Right lung (tissue), 5 donors: ENCODE data around the gene EEFSEC. TPM values are rescaled to one million over a fixed set of nuclear protein-coding genes. Genes with fewer than 3 reads are reported as not detected.

ENCODE experiments used
- DNase-seq, 2 donors: peaks; one replicate each; pipeline ENCODE4 v3.0.0-alpha.2; 2013
- polyA plus RNA-seq, 5 donors: library from polyadenylated mRNA; unstranded; fragments of 120-200 nt; gene quantifications; one replicate each; pipeline versions ENCODE4 v1.2.1 to v1.2.3, GENCODE V29; 2013; ENCODE audit warnings: inconsistent platforms in 1 of 5, low replicate concordance in 1 of 5; ENCODE audit not compliant: insufficient read length in 5 of 5, insufficient read depth in 1 of 5

Gene EEFSEC
- polyA plus RNA-seq, 5 donors = 17.5 to 28.6 (median 18.8) TPM

DNA sequence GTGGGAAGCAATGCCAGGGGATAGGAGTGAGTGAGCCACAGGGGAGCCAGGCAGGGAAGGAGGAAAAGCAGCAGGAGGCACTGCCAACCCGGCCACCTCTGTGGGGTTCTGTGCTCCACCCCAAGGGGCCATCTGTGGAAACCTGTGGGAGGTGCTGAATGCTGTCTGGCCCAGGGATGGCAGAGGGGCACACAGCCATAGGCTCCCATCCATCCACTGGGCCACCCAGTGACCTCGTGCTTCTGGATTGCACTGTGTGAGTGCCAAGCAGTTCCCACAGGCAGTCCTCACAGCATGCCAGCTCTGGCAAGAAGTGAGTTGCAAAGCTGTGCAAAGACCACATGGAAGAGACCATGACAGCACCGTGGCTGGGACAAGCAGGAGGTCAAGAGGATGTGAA, 285.9 kb downstream of the EEFSEC start:
- no peak for DNase-seq

DNA sequence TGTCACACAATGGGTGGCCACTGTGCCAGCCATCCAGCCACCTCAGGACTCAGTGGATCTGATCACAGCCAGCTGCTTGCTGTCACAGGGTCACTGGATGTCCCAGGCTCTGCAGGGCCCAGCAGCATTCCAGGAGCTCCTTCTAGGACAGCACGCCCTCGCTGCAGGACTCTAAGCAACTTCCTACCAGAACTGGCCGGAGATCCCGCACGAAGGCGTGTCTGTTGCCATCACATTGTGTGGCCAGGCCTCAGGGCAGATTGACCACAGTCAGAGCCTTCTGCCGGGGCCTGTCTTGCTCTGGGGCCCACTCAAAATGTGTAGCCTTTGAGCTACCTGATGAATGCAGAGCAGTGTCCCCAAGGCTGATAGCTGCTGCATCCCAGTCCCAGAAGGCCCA, 288.8 kb downstream of the EEFSEC start:
- DNase-seq = no peak

DNA sequence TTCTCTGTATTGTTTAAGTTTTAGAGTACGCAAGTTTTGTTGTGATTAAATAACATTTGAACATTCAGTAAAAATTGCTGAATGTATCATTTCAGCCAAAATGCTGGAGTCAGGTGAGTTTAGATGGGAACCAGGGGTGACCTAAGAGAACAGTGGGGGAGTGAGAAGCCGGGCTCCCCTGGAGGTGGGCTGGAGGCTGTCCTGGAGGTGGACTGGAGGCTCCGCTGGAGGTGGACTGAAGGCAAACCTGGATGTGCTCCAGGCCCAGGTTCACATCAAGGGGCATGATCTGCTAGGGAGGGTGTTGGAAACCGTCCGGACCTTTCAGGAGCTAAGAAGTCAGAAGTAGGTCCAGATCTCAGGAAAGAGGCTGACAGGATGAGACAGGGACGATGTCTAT, 289.7 kb downstream of the EEFSEC start:
- no peak for DNase-seq

DNA sequence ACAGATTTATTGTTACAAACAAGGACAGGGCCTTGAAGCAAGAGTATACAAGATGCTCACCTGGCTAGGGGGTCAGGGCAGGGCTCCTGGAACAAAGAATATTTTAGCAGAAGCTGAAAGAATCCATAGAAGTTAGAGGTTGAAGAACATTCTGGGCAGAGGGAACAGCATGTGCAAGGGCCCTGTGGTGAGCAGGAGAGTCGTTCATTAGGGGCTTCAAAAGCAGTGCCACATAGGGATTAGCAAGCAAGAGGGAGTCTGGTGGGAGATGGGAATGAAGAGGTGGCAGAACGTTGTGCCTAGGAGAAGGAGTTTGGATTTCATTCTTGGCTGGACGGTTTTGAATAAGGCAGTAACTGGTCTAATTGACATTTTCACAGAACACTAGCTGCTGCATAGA, 290.5 kb downstream of the EEFSEC start:
- DNase-seq = no peak

DNA sequence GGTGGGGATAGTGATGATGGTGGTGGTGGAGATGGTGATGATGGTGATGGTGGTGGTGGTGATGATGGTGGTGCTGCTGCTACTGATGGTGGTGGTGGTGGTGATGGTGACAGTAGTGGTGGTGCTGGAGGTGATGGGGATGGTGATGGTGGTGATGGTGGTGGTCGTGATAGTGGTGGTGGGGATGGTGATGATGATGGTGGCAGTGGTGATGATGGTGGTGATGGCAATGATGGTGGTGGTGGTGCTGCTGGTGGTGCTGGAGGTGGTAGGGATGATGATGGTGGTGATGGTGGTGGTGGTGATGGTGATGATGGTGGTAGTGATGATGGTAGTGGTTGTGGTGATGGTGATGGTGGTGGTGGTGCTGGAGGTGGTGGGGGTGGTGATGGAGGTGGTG, 292.1 kb downstream of the EEFSEC start:
- no peak for DNase-seq

DNA sequence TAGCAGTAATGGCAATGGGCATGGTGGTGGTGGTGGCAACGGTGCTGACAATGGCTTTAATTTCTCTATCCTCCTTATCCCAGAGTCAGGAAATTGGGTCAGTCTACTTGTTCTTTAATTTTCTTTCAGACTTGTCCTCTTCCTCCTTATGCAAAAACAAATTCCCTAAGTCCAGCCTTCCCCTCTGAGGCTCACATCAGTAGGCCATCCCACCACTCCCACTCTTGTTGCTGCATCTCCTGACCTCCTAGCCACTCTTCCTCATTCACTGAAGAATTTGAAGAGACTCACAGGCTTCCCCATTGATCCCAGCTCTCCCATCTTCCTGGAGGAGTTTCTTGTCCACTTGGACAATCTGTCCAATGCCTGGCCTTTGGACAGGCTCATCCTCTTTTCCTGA, 293.5 kb downstream of the EEFSEC start:
- DNase-seq = no peak

DNA sequence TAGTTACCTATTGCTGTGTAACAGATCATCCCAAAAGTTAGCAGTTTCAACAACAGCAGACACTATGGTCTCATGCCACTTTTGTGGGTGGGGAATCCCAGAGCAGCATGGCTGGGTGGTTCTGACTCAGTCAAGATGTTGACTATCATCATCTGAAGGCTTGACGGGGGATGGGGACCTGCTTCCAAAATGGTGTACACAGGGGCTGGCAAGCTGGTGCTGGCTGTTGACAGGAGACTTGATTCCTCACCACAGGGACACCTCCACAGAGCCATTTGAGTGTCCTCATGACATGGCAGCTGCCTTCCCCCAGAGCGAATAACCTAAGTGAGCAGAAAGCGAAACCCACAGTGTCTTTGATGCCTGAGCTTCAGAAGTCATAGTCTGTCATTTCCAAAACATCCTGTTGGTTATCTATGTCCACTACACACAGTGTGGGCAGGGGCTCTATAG, 294.3 kb downstream of the EEFSEC start:
- DNase-seq = no peak

DNA sequence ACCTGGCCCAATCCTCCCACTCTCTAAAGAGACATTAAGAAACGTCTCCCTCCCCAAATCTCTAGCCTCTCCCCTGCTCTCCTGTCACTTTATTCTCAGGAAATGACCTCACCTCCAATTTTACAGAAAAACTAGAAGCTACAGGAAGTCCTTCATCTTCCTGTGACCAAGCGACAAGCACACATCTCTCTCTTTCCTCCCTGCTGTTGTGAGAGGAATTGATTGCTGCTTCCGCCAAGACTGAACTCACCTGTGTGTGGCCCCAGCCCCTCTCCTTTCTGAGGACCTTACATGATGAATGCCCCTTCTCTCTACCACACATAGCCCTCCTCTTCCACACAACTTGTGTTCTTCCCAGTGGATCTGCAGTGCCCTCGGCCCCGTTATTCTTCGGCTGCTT, 295.2 kb downstream of the EEFSEC start:
- DNase-seq = no peak

DNA sequence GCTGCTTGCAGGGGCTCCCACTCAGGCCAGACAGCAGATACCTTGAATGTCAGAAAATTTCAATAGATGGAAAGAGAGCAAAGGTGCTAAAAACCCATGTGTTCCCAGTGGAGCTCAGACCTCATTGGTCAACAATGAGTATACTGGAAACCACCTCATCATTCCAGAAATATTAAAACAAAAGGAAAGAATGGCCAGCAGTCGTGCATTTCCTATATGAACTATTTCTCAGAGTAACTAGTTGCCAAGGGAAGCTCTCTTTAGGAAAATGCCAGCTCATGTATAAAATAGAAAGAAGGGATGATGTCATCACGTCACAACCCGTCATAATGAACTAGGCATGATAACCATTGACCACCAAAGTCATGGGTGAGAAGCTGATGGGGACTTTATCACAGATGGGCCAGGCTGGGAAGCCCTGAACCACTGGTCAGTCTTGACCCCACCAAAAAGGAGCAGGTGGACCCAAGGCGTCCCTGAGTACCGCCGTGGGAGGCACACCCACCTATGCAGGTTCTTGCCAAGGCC, 295.9 kb downstream of the EEFSEC start:
- no peak for DNase-seq

DNA sequence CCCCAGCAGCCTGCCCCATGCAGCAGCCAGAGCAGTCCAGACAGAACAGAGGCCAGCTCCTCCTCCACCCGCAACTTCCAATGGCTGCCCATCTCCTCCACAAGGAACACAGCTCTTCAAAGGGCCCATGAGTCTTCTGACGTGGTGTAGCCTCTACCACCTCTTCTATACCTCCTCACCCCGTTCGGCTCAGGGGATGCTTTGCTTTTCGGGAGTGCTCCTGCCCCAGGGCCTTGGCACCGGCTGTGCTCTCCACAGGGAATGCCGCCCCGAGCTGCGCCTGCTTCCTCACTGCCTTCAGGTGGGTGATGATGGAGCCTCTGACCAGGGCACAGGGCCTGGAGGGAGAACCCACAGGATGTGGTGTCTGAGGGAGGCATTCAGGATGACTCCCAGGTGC, 298.8 kb downstream of the EEFSEC start:
- DNase-seq = no peak

DNA sequence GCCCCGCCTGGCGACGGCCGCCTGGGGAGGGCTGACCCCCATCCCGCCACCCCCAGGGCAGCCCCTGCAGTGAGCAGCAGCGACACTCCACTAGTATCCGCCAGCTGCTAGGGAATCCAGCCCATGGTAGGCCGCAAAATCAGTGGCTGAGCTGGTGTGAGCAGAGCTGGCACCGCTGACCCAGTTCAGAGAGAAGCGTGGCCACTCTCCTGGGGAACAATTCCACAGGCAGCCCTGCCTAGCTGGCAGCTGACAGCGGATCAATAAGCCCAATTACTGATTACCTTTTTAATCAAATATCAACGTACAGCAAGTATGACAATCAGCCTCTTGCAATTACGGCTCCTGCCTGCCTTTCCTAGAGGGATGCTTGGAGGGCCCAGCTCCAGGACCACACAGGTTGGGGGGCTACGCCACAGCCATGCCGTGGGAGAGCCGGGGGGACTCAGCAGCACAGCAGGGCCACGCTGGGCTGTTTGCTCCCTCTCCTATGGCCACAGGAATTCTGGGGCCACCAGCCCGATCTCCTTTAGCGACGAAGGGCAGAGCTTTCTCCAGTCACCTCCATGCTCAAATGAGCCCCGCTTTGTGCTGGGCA, 299.5 kb downstream of the EEFSEC start:
- no peak for DNase-seq

DNA sequence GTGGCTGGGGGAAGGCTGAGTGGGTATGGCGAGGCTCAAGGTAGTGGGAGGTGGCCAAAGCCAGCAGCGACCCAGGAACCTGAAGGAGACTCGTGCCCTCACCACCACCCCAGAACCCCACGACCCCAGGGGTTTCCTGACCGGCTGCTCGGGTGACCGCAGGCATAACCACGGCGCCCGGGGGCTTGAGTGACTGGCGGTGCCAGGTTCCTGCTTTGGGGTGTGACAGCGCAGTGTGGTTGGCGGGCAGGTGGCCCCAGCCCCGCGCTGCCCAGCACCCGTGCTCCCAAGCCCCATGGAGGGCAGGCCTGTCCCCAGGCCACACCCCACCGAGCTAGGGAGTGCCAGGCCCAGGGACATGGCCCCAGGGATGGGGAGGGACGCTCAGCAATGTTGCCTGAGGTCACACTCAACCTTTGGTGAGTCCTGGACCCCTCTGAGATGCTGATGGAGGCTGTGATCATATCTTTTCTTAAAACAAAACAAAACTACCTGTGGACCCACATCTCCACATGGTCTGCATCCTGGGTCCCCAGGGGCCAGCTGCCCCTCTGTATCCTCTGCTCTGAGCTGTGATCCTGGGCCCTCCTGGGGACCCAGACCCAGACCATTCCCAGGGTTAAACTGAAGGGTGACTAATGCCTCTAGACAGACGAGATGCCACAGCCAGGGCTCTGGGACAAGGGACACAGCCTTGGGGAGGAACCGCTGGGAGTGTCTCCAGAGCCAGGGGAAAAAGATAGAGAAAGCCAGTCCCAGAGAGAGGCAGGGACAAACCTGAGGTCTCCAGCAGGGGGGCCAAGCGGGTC, 300.4 kb downstream of the EEFSEC start:
- DNase-seq = no peak

DNA sequence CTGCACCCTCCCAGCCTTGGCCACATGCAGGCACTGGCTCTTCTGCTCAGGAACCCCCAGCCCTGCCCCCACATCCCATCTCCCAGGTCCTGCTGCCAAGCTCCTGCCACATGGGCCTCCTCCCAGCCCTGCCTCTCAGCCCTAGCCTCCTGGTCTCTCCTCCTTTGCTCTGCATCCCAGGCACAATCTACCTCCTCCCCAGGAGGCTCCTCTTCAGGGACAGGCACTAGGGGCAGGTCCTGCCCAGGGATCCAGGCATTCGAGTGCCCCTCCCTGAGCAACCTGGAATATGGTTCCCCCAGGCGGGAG, 301.0 kb downstream of the EEFSEC start:
- no peak for DNase-seq

DNA sequence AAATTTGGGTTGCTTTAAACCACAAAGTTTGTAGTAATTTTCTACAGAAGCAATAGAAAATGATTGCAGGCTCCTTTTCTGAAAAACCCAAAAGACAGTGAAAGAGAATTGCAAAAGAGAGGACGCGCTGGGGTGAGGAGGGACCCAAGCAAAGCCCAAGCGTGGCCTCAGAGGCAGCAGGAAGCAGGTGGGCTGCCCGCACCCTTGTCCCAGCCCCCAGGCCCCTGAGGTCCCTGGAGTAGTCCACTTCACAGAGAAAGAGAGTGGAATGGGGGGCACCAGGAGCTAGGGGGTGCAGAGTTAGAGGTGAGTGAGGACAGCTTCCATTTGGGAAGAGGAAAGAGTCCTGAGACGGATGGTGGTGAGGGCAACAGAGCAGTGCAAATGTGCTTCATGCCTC, 301.8 kb downstream of the EEFSEC start:
- DNase-seq = no peak

DNA sequence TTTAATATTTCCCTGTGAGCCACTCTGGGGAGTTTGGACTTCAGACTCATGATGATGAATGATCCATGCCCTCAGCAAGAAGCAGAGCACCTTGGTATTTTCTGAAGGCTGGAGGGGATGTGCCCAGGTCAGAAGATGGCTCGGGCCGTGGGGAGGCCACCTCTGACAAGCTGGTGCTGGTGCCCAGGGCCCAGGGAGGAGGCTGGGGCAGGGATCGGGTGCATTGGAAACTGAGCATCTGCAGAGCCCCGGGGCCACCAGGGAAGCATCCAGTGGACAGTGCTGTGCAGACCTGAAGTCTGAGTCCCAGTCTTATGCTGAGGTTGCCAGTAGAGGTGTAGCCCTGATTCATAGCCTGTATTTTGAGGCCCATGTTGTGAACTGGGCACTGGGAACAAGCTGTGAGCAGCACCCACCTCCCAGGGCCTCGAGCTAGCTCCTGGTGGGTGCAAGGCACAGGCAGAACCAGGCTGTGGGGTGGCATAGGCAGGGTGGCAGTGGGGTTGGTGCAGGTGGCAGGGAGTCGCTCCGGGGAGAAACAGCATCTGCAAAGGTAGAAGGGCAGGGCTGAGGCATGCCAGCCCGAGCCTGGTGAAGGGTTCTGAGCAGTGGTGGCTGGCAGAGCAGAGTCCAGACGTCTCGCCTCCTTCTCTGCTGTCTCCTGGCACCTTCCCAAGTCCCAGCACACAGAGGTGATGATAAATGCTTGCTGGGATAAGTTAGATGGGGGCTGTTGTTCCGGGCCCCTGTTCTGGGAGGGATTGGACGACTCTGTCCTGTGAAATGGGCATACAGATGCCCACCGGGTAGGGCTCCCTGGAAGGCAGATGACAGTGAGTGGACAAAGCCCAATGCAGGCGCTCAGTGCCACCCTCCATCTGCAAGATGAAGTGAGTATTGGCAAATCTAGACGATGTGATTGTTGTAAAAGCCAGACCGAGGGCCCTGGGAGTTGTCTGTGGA, 302.8 kb downstream of the EEFSEC start:
- DNase-seq = no peak

DNA sequence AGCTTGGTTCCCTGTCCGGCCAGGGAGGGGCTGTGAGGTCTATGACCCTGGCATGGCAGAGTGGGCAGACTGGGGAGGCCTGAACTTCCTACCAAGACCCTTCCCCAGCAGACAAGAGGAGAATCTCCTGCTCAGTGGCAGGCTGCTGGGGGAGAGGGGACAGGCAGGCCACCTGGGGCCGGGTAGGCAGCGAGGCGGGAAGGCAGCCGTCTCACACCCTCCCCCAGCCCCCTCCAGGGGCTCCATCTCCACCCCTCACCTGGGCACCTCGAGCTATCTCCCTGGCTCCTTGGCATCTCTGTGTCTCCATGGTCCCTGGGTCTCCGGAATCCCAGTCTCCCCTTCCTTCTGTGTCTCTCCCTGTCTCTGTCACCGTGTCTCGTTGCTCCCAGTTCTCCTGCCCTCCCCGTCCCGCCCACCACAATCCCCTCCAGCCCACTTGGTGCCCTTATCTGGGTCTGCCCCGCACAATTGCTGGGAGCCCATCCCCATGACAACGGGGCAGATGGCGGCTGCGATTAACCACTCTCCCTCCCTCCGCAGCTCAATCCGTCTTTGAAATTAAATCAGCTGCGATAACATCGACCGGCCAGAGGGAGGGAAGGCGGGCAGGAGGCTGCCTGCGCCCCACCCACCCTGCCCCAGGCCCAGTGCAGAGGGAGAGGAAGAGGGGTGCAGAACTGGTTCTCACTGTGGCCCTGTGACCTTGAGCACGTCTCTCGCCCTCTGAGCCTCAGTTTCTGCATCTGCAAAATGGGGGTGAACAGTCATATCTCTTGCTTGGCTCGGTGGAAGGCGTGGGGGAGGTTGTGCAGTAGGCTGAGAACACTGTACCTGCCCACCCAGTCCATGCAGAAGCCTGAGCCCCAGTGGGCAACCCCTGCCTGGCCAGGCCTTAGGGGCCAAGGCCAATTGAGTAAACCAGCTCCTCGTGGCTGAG, 303.8 kb downstream of the EEFSEC start:
- DNase-seq = no peak

DNA sequence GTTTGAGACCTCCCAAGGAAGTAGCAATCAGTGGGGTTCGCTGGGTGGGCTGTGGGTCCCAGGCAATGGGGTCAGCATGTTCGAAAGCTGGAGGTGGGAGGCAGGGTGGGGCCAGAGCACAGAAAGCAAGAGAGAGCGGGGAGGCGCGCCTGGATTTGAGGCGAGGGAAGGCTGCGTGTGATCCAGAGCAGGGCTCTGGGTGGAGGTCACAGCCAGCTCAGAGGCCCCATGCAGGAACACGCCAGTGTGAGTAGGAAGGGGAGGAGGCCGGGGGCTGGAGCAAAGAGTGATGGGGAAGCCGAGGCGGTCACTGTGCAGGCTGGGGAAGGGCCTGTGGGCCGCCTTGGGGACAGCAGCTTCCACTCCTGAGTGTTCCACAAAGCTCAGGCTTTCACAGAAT, 304.7 kb downstream of the EEFSEC start:
- no peak for DNase-seq
